GM21390 (cell line): ENCODE data around the gene PTTG1IP.

ENCODE experiments used
- ATAC-seq: cut with Tn5 transposase; IDR thresholded peaks from one replicate; pipeline ENCODE4 v1.9.1; 2021; ENCODE audit not compliant: unreplicated experiment

PTTG1IP gene

DNA sequence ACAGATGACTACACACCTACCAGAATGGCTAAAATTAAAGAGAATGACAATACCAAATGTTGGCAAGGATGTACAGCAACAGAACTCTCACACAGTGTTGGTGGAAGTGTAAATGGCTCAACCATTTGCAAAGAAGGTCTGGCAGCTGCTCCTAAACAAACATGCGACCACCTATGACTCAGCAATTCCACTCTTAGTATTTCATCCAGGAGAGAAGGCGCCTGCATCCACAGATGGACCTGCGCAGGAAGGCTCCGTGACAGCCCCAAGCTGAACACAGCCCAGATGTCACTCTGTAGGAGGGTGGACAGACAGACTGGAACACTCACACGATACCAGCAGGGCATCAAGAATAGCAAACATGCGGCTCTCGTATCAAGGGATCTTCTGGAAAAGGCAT, 6.7 kb downstream of the PTTG1IP start:
- no peak for ATAC-seq

DNA sequence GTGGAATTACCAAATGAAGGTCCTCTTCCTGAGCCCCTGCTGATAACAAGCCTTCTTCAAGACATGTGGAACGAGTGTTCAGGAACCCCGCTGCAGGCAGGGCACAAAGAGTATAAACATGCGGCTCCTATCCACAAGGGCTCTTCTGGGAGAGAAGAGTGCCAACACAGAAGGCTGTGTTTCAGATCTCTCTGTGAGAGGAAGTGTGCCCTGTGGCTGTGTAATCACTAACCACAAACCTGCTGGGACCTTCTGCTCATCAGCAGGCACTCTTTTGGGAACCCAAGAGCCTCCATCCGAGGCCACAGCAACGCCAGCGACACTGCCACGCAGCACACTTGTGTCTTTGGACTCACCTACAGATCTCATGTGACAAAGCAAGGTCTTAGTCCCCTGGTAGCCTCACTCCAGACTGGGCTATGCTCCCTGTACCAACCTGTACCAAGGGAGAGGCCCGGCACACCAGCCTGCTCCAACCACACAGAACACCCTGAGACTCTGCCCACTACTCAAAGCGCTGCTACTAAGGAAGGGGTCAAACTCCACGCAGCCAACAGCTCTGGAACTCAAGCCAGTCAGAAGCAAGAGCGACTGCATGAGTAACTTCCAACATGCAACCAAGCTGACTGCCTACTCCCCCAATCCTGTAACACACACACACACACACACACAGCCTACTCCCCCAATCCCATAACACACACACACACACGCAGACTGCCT, 7.8 kb downstream of the PTTG1IP start:
- no peak for ATAC-seq

DNA sequence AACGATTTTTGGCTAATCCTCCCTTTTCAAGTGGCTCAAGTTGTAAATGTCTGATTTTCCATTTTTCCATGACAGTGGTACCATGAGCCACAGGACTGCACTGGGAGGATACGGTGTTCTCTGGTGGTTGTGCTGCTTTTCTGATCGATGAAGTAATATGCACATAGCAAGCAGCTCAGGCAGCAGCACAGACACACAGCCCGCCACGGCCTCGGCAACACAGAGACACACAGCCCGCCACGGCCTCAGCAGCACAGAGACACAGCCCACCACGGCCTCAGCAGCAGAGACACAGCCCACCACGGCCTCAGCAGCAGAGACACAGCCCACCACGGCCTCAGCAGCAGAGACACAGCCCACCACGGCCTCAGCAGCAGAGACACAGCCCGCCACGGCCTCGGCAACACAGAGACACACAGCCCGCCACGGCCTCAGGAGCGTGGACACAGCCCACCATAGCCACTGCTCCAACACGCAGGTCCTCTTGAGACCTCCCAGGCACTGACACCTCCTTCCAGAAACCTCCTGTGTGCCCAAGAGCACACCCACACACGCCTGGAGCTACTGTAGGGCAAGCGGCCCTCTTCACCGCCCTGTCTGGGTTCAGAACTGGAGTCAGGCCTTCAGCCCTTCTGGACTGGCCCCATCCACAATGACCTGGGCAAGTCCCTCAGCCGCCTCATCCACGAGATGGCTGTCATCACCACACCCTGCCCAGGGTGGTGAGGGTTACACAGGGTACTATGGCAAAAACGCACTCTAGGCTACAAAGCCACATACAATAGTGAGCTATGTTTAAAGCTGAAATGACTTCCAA, 10.4 kb downstream of the PTTG1IP start:
- ATAC-seq: no peak

DNA sequence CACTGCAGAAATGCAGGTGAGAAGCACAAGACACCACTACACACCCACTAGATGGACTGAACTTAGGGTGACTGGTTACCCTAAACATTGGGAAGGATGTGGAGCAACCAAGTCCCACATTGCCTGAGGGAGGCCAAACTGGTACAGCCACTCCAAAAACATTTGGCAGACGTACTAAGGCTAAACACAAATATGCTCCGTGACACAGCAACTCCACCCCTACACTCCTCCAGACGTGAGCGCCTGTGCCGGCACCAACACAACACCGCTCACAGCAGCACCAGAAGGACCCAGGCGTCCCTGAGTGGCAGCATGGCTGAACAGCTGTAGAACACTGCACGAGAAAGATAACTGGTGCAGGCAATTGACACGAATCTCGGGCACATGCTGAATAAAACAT, 14.7 kb downstream of the PTTG1IP start:
- no peak for ATAC-seq

DNA sequence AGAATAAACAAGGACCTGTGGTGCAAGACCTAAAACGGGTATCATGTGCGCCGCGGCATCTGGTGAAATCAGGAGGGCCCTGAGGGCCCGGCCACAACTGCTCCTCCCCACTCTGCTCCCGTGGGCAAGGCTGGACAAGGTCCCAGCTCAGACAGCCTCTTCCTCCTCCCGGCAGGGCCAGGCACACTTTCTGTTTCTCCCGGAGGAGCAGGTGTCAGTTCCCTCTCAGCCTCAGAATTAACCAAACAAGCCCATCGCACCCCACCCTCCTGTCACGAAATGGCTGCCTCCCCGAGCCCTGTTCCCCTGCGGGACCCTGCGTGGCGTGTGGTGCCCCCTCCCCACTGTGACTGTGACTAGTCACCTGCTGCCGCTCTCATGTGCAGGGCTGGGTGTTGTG, 15.2 kb downstream of the PTTG1IP start:
- ATAC-seq: no peak

DNA sequence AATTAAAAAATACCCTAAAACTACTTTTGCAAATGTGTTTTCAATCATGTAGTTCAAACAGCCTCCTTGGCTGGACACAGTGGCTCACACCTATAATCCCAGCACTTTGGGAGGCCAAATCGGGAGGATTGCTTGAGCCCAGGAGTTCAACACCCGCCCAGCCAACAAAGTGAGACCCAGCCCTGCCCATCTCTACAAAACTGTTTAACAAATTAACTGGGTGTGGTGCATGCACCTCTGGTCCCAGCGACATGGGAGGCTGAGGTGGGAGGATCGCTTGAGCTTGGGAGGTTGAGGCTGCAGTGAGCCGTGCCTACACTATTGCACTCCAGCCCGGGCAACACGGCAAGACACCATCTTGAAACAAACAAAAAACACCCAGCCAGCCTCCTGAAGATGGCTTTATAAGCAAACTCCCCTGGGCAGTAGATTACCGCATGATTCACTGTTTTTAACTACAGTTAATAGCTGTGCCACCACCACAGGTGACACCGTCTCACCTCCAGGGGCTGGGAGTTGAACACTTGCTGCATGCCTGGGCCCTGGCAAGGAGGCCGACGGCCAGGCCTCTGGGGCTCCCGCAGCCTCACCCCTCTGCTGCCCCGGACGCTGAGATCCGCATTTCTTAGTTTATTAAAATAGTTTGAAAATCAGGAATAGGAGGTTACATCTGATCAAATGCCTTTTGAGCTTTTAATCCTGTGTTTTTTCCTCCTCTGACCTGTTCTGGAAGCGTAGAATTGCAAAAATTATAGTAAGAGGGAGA, 16.2 kb downstream of the PTTG1IP start:
- ATAC-seq: no peak

DNA sequence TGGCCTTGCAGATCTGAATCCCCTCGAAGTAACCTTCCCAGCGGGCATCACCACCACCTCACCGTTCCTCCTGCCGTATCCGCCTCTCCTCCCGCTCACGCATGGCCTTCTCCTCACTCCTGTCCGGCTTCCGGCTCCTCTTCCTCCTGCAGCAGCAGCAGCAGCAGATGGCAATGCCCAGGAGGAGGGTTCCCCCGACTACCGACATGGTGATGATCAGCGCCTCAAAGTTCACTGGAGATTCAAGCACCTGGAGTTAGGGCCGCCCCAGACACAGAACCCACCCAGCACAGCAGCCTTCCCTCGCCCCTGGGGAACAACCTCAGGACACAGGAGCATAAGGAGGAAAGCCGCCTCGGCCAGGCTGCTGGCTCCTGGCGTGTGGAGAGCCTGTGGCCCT, 17.4 kb downstream of the PTTG1IP start:
- ATAC-seq: no peak

DNA sequence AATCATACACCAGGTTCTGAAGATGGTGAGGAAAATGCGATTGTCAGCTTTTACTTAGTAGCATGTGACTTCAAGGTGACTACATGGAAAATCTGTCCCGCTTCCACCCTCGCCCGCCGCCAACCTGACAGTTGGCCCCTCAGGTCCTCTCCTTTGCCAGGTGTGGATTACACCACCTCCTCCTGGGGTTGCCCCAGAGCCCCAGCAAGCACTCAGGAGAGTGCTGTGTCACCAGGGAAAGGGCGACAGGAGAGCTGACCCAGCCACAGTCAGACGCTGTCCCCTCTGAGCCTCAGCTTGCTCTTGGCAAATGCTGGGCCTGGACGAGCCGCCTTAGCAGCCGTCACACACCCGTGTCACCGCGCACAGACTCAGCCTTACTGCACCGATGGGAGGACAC, 17.9 kb downstream of the PTTG1IP start:
- no peak for ATAC-seq

DNA sequence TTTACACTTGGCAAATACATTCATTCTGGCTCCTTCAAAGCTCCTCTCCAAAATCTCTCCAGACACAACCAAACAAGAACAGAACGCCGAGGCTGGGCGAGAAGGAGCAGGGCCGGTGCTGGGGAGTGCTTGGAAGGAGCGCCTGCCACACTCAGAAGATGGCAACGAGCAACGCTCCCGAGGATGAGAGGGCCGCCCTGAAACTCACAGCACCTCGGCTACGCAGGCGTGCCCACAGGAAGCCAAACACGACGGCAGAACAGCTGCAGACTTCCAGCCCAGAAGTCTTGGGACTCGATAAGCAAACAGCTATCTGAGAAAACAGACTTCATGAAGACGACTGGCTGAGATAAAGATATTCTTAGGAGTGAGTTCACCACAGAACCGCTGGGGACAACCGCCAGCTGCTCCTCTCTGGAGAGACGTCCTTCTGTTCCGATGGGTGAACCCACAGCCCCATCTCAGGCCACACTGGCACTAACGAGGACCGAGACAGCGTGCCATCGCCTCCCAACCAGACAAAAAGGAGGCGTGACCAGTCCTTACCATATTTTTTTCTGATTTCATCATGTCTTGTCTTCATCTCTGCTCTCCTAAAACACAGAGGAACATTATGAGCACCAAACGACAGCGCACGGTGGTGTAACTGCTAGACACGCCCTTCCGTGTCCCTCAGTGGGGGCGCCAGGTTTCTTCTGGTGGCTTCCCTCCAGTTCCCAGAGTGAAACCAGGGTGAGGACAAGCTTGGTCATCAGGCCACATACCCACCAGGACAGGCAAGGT, 18.6 kb downstream of the PTTG1IP start:
- no peak for ATAC-seq

DNA sequence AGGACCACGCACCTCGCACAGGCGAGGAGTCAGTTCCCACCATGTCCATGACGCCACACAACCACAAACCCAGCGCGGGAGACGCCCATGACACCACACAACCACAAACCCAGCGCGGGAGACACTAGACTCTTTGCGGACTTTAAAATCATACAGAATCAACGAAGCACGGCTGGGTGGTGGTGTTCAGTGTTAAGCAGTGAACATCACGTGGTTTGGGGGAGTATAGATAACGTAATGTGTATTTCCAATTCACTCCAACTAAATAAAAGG, 19.2 kb downstream of the PTTG1IP start:
- no peak for ATAC-seq

DNA sequence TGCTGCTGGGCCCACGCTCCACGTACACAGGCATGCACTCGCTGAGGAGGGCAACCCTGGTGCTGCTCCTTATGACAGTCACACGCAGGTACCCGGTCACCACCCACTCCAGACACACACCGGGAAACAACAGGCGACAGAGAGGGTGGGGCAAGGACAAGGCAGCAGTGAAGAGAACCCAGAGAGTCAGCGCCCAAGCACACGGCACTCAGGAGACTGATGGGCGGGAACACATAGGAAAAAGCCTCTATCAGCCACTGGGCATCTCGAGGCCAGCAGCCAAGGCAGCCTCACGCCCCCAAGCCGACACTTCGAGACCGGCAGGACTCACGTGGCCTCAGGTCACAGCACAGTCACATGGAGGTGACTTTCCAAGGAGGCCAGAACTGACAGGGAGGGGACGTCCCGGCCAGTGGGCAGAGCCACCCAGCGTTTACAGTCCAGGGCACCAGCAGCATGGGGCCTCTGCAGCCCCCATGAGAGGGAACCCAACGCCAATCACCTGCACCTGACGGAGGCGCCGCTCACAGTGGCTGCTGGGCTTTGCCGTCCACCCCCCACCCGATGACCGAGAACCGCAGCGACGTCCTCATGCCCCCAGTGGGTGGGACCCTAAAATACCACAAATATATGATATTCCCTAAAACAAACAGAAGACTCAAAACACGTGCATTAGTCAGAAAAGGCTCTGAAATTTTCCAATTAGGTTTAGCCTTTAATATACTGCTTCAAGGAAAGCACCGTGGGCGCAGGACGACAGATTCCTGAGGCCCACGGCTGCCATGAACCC, 19.7 kb downstream of the PTTG1IP start:
- ATAC-seq: no peak

DNA sequence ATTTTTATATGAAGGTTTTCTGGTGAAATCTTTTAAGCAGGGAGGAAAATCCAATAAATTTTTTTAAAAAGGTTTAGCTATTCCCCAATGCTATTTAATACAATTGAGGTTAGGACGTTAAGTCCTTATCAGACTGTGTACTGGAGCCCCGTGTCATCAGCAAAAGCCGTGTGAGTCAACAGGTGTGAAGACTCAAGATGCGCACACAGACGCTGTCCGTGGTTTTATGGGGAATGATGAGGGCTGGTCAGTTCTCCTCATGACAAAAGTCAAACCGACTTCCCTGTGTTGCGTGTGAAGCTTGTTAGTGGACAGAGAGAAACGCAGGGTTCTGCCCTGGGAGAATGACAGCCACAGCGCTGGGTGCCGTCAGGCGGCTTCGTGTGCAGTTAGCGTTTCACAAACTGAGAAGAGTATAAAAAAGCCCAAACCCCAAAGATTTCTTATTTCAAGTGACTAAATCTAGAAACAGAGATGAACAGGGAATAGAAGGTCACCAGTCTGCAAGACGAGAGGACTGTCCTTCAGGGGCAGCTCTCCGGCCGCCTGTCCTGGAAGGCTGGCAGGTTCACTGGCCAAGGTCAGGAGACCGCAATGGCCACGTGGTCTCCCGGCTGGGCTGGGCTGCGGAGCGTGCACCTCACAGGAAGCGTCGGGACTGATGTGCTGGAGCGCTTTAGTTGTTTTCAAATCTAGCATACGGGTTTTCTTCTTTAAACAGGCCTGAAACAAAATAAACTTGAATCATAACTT, 22.4 kb downstream of the PTTG1IP start:
- no peak for ATAC-seq

DNA sequence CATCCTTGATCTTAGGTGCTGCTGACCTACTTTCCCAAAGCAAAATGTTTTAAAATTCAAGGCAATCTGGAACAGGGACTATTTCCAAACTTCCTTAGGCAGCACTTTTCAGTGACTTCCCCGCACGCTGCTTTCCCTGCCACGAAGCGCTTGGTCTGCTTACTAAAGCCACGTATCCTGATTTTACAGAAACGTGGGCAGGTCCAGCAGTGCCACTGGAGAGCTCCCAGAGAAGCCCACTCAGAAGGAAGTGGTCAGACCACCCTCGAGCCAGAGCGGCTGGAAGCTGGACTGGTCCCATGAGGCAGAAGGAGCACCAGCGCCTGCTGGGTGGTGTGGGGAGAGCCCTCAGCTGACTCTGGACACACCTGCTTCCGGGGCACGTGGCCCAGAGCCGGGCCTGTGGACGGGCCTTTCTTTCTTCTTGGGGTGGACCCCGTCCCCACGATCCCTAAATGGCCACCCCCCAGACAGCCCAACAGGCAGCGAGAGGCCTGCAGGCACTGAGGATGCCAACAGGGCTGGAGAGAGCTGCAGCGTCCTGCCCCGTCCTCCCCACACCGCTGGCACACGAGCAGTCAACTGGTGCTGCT, 23.2 kb downstream of the PTTG1IP start:
- no peak for ATAC-seq

DNA sequence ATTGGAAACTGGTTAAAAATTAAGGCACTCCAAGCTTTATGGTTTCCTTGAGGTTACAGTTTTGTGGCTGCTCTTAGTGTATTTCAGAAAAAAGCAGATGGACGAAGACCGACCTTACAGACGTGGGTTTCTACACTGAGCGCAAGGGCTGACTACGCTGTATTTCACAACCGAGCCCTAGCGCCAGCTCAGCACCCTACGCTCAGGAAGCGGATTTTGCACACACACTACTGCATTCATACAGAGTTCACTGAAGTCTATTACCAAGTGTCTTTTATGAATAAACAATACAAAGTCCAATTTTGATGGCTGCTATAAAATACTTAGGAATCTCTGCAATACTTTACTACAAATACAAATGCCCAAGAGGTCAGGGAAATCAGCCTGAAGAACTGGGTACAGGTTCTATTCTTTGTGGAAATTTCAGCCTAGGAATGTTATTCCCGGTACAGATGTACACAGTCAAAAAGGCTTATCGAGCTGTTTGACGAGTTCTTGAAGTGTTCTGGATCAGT, 23.8 kb downstream of the PTTG1IP start:
- ATAC-seq: no peak

DNA sequence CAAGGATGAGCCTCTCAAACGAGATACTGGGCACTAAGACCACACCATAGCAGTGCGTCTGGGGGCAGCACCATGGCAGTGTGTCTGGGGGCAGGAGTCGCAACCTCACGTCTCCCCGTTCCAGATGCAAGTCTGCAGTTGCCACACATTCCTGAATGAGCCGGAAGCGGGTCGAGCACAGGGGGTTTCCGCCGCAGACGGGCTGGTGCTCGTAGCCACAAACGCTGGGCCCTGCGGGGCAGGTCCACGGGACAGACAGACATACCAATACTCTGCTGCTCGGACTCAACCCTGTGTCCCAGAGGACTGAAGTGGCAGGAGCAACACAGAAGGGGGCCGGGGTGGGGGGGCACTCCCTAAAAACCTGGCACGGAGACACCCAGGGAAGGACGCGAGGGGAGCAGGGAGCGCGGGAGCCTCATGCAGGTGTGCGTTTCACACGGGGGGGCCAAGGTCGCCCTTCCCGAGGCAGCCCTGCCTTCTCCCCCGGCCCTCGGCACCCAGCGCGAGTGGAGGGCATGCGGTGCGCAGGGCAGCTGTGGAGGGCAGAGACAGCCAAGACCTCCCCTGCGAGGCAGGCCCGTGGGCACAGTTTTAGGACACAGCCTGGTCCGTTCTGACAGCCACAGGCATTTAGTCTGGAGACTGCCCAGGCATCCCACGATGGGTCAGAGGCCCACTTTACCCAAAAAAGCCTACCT, 24.5 kb downstream of the PTTG1IP start:
- ATAC-seq: no peak

DNA sequence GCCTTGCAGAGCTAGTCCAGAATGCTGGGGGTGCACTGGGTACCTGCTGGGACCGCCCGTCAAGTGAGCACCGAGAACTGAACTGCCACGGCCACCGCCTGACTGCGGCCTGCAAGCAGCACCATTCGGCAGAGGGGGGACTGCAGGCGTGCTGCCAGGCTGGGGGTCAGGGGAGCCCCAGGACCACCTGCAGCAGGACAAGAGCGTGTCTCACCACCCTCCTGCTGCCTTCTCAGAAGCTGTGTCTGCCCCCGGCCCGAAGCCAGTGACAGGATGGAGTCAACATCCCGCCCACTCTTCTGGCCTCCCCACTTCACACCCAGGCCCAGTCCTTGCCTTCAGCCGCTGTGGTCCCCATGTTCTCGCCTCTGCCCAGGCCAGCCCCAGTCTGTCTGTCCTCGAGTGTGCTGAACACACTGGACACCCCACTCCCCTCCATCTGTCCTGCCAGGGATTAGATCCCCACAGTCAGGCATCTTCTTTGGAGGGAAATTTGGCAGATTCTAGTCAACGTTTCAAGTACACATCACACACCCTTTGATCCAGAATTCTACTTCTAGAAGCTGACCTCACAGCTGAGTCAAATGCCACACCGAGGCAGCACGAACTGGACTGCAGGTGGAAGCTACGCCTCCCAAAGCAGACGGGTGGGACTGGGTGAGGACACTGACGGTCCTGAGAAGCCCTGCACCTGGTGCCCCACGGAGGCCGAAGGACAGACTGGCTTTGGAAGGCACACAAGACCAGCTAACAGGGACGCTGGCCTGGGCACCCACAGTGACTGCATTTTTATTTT, 26.0 kb downstream of the PTTG1IP start:
- no peak for ATAC-seq

DNA sequence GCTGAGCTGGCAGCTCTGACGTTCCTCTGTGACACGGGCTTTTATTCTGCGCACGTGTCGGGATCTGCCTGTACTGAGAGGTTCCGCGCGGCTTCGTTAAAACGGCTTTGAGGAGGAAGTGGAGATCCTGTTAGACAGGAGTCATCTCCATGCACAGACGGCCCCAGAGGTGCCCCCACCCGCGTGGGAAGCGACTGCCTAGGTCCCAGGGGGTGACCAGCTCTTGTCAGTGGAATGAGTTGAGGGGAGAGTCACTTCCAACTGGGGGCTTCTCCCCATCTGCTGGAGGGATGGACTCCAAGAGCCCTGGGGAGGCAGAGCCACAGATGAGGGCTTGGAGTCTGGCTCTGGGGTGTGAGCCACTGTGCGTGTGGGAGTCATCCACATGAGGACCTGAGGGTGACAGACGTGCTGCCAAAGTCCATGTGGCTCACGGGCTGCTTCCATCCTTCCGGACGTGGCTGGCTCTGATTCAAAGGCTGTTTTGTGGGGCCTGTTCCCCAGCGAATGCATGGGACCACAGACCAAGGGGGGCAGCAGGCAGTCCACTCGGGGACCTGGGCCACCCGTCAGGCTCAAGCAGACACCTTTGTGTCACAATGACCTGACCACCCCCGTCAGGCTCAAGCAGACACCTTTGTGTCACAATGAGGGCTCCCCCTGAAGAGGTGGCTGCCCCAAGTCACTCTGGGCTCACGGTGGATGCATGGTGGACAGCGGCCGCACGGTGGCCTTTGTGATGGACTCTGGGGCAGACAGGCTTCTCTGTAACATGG, 26.8 kb downstream of the PTTG1IP start:
- no peak for ATAC-seq
